ENCODE measurements around the gene SPCS3.
"Not testable (repeated sequence)": the region's sequence is repeated elsewhere in the genome, so short reads cannot be mapped to it uniquely, and the experiment has no call there.

SPCS3 gene

GRCh38 chr4:176319704-176320339 is at the start of gene SPCS3:
Gene SPCS3 (plus strand): TSS chr4:176319966. CDS start chr4:176320077, 111 bp downstream.
- peak; percentile 91 to 92 for DNase-seq (ENCODE audit: low read depth in 2 of 2)

DNA sequence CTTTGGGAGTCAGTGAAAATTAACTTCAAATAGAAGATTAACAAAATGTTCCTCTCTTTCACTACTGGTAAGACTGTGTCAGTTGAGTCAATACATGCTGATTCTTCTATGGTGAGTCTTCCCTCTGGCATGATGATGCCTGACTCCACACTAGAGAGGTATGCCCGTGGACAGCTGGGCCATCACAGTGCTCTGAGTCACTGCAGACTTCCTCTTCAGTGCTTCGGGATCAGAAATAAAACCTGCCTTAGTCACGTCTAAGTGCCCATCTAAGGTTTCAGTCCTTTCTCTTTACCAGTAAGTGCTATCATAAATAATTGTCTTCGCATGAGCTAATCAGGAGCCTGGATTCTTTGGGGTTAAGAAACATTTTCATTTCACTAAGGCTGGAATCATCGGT is 49.1 kb upstream of the SPCS3 start:
- no peak for DNase-seq (ENCODE audit: low read depth in 2 of 2)

DNA sequence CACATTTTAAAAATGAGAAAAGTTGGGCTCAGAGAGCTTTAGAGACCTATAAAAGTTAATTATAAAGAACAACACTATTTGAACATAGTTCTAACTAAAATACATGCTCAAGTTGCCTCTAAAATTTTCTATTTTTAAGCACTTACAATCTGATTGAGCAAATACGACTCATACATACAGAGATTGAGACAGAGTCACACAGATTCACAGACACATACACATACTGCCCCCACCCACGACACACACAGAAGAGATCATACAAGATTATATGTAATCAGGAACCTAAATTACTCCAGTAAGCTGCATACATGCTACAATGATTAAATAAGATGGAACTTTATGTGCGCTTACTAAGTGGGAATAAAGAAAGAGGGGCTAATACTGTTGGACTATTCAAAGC is 48.0 kb upstream of the SPCS3 start:
- DNase-seq (ENCODE audit: low read depth in 2 of 2): no peak

DNA sequence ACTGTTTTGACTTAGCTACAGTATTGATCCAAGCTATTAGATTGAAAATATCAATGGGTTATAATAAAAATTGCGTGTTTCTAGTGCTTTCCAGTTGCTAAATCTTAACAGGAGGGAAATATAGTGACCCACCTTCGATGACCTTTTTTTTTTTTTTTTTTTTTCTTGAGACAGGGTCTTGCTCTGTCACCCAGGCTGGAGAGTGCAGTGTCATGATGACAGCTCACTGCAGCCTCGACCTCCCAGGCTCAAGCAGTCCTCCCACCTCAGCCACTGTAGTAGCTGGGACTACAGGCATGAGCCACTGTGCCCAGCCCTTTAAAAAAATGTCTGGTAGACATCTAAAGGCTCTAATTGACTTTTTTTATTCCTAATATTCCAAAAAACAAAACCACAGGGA is 47.0 kb upstream of the SPCS3 start:
- DNase-seq (ENCODE audit: low read depth in 2 of 2): no peak

GRCh38 chr4:176273736-176274135 is 46.0 kb upstream of the SPCS3 start:
- no peak for DNase-seq (ENCODE audit: low read depth in 2 of 2)

DNA sequence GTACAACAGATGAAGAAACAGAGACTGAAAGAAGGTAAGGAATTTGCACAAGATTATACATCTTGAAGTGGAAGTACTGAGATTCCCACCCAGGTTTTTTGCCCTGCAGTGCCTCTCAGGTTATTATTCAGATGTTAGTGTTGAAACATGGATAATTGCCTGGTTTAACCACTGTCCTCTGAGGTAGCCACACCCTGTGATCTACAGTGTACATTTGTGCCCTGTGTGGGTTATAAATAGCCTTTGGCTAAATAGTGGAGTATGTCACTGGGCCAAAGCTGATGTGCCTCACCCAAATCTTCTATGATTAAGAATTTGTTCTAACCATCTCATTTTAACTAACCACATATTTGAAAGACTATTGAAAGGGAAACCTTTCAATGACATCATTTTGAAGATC is 45.3 kb upstream of the SPCS3 start:
- no peak for DNase-seq (ENCODE audit: low read depth in 2 of 2)

- no peak for DNase-seq (ENCODE audit: low read depth in 2 of 2)
Measured at GRCh38 chr4:176276710-176277109, 43.1 kb upstream of the SPCS3 start.

GRCh38 chr4:176277162-176277904 is 42.4 kb upstream of the SPCS3 start:
- peak in 1 of 2 donors; percentile 7 for DNase-seq (ENCODE audit: low read depth in 2 of 2)

DNA sequence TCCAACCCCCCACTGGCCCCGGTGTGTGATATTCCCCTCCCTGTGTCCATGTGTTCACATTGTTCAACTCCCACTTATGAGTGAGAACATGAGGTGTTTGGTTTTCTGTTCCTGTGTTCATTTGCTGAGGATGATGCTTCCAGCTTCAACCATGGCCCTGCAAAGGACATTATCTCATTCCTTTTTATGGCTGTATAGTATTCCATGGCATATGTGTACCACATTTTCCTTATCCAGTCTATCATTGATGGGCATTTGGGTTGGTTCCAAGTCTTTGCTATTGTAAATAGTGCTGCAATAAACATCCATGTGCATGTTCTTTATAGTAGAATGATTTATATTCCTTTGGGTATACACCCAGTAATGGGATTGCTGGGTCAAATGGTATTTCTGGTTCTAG is 40.2 kb upstream of the SPCS3 start:
- not testable (repeated sequence) for DNase-seq (ENCODE audit: low read depth in 2 of 2)

- no peak for DNase-seq (ENCODE audit: low read depth in 2 of 2)
Measured at GRCh38 chr4:176286728-176287127, 33.0 kb upstream of the SPCS3 start.

- DNase-seq (ENCODE audit: low read depth in 2 of 2): no peak
Measured at GRCh38 chr4:176287546-176287945, 32.2 kb upstream of the SPCS3 start.

GRCh38 chr4:176288020-176288419 is 31.7 kb upstream of the SPCS3 start:
- DNase-seq (ENCODE audit: low read depth in 2 of 2): no peak

DNA sequence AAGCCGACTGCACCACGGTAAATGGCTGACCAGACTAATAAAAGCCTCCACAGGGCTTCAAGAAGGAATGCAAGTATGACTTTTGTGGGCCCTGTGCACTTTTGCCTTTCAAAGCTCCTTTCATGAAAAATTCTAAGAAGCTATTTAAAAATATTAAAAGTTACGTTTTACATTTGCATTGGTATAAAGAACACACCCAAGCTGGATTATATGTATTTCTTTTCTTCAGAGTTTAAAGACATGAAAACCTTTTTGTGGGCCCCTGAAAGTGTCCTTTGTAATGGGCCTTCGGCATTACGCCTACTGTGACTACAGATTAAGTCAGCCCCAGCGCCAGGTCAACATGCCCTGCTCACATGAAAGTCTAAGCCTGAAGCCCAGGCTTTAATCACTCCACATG is 30.2 kb upstream of the SPCS3 start:
- DNase-seq (ENCODE audit: low read depth in 2 of 2): no peak

DNA sequence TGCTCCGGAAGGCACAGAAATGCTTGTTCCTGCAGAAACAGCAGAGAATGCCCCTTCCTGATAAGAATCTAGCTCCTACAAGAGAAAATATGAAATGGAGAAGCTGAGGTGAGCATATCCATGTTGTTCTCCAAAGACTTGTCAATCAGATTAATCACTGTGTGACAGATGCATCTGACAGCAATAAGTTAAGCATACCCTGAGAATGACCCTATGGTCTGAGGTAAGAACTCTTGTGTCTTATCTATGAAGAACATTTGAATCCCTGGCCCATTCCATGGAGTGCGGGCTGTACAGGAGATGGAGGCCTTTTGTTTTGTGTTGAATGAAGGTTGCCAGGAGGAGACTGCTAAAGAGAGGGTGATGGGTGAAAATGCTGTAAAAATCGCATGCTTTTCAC is 29.2 kb upstream of the SPCS3 start:
- no peak for DNase-seq (ENCODE audit: low read depth in 2 of 2)

DNA sequence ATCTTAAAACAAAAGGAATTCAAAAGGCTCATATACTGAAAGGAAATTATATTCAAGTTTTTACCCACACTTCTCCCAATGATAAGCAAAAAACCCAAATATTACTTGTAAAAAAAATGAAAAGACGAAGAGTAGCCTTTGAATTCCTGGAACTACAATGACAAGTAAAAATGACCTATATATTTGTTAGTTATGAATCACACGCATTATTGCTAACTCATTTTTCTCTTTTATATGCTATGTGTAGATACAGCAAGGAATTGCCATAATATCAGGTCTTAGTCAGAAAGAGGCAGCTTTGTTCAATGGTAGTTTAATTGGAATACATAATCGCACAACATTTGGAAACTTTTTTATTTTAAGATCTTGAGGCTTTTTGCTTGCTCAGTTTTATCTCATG is 28.0 kb upstream of the SPCS3 start:
- DNase-seq (ENCODE audit: low read depth in 2 of 2): no peak

DNA sequence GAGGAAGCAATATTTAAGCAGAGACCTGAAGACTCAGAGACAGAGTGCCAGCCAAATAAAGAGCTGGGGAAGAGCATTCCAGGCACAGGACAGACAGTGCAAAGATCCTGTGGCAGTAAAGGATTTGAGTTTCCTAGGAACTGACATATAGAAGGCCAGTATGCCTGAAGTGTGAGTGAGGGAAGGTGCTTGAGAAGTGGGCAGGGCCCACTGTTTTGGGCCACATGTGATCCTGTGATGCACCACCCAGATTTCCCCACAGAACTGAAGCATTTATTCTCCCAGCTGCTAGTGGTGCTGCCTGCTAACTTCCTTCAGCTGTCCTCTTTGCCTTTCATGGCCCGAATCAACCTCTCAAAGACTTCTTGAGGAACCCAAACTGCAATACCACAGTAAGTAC is 26.8 kb upstream of the SPCS3 start:
- no peak for DNase-seq (ENCODE audit: low read depth in 2 of 2)

DNA sequence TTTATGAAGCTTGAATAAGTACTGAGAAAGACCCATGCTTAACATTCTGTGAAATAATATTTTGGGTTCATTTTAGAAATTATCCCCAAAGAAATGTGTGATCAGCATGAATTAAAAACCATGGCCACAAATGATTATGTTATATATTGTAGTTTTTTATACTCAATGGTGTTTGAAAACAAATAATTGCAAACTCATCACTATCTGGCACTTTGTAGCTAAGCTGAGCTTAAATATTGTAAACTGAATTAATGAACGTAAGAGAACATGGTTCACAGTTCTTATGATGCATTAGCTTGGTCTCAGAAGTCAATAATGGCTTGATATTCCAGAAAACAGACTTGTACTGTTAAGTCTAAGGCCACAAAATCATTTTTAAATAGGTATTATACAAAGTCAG is 26.1 kb upstream of the SPCS3 start:
- no peak for DNase-seq (ENCODE audit: low read depth in 2 of 2)

- not testable (repeated sequence) for DNase-seq (ENCODE audit: low read depth in 2 of 2)
Measured at GRCh38 chr4:176295907-176296306, 23.9 kb upstream of the SPCS3 start.

- DNase-seq (ENCODE audit: low read depth in 2 of 2): no peak
Measured at GRCh38 chr4:176298664-176299063, 21.1 kb upstream of the SPCS3 start.

DNA sequence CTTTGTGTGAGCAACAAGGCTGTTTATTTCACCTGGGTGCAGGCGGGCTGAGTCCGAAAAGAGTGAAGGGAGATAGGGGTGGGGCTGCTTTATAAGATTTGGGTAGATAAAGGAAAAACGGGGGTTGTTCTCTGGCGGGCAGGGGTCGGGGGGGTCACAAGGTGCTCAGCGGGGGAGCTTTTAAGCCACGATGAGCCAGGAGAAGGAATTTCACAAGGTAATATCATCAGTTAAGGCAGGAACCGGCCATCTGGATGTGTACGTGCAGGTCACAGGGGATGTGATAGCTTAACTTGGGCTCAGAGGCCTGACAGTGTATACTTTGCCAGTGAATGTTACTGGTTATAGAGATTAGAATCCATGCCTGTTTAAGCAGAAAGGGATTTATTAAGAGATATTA is 19.7 kb upstream of the SPCS3 start:
- DNase-seq (ENCODE audit: low read depth in 2 of 2): no peak

- DNase-seq (ENCODE audit: low read depth in 2 of 2): no peak
Measured at GRCh38 chr4:176300565-176300964, 19.2 kb upstream of the SPCS3 start.

- no peak for DNase-seq (ENCODE audit: low read depth in 2 of 2)
Measured at GRCh38 chr4:176302283-176303275, 17.2 kb upstream of the SPCS3 start.
